H9 (cell line): ENCODE measurements around the gene CAMTA1. TPM values are rescaled to one million over a fixed set of nuclear protein-coding genes. Genes with fewer than 3 reads are reported as not detected.

ENCODE experiments used
- DNase-seq: peaks from one replicate; pipeline ENCODE4 v3.0.0-alpha.2; 2017
- H2AFZ ChIP-seq: one replicate; pipeline ENCODE4 v1.6.1; 2013; ENCODE audit warnings: mild to moderate bottlenecking, low read length, control low read depth, moderate library complexity
- H2AK5ac ChIP-seq: 2 replicates; pipeline ENCODE4 v1.6.1; 2013; ENCODE audit warnings: low read length, control low read depth, mixed read lengths; ENCODE audit not compliant: insufficient read length
- H2BK120ac ChIP-seq: one replicate; pipeline ENCODE4 v1.6.1; 2013; ENCODE audit warnings: low read depth, mild to moderate bottlenecking, low read length, control low read depth, inconsistent platforms; ENCODE audit not compliant: poor library complexity, severe bottlenecking
- H2BK12ac ChIP-seq: 2 replicates; pipeline ENCODE4 v1.6.1; 2013; ENCODE audit warnings: low read length, control low read depth, mixed read lengths, low read depth; ENCODE audit not compliant: insufficient read length
- H2BK15ac ChIP-seq: 2 replicates; pipeline ENCODE4 v1.6.1; 2013; ENCODE audit warnings: low read depth, low read length, control low read depth
- H2BK20ac ChIP-seq: one replicate; pipeline ENCODE4 v1.6.1; 2013; ENCODE audit warnings: low read depth, mild to moderate bottlenecking, low read length, control low read depth, inconsistent platforms; ENCODE audit not compliant: poor library complexity, severe bottlenecking
- H2BK5ac ChIP-seq: 2 replicates; pipeline ENCODE4 v1.6.1; 2013; ENCODE audit warnings: low read length, control low read depth, mixed read lengths; ENCODE audit not compliant: insufficient read length
- H3K14ac ChIP-seq: 2 replicates; pipeline ENCODE4 v1.6.1; 2013; ENCODE audit warnings: low read length, control low read depth; ENCODE audit not compliant: insufficient read depth
- H3K18ac ChIP-seq: 2 replicates; pipeline ENCODE4 v1.6.1; 2013; ENCODE audit warnings: low read depth, mild to moderate bottlenecking, mixed read lengths, low read length, control low read depth; ENCODE audit not compliant: insufficient read length
- H3K23ac ChIP-seq: 2 replicates; pipeline ENCODE4 v1.6.1; 2013; ENCODE audit warnings: low read length, control low read depth, mixed read lengths, low read depth; ENCODE audit not compliant: insufficient read length
- H3K23me2 ChIP-seq: 2 replicates; pipeline ENCODE4 v1.6.1; 2013; ENCODE audit warnings: low read depth, mild to moderate bottlenecking, mixed read lengths, low read length, control low read depth; ENCODE audit not compliant: insufficient read length, poor library complexity, severe bottlenecking
- H3K27ac ChIP-seq: 2 replicates; pipeline ENCODE4 v1.5.1; 2013; ENCODE audit warnings: low read length, control low read depth, mixed read lengths, low read depth; ENCODE audit not compliant: insufficient read length
- H3K27me3 ChIP-seq: 2 replicates; pipeline ENCODE4 v1.6.1; 2013; ENCODE audit warnings: low read length, control low read depth, inconsistent platforms; ENCODE audit not compliant: insufficient read depth
- H3K4ac ChIP-seq: 2 replicates; pipeline ENCODE4 v1.6.1; 2013; ENCODE audit warnings: low read depth, mild to moderate bottlenecking, control low read depth, inconsistent platforms, low read length, moderate library complexity
- H3K4me1 ChIP-seq: 2 replicates; pipeline ENCODE4 v1.6.1; 2013; ENCODE audit warnings: low read length, control low read depth, inconsistent platforms; ENCODE audit not compliant: insufficient read depth
- H3K4me2 ChIP-seq: 2 replicates; pipeline ENCODE4 v1.6.1; 2013; ENCODE audit warnings: low read length, control low read depth, mixed read lengths; ENCODE audit not compliant: insufficient read length, insufficient read depth
- H3K56ac ChIP-seq: 2 replicates; pipeline ENCODE4 v1.6.1; 2013; ENCODE audit warnings: low read depth, mild to moderate bottlenecking, mixed read lengths, low read length, control low read depth; ENCODE audit not compliant: insufficient read length
- H3K79me1 ChIP-seq: 2 replicates; pipeline ENCODE4 v1.6.1; 2013; ENCODE audit warnings: low read depth, mild to moderate bottlenecking, moderate library complexity, low read length, control low read depth, inconsistent platforms; ENCODE audit not compliant: insufficient read depth, poor library complexity, severe bottlenecking
- H3K79me2 ChIP-seq: 2 replicates; pipeline ENCODE4 v1.6.1; 2013; ENCODE audit warnings: low read length, control low read depth, inconsistent platforms; ENCODE audit not compliant: insufficient read depth
- H3K9ac ChIP-seq: 2 replicates; pipeline ENCODE4 v1.6.1; 2013; ENCODE audit warnings: low read length, control low read depth, mixed read lengths; ENCODE audit not compliant: insufficient read length; ENCODE audit errors: extremely low read depth
- H3K9me3 ChIP-seq: one replicate; pipeline ENCODE4 v1.6.1; 2013; ENCODE audit warnings: low read depth, low read length, inconsistent platforms; ENCODE audit not compliant: control insufficient read depth
- H3T11ph ChIP-seq: one replicate; pipeline ENCODE4 v1.6.1; 2013; ENCODE audit warnings: mild to moderate bottlenecking, low read length, control low read depth, inconsistent platforms
- H4K20me1 ChIP-seq: one replicate; pipeline ENCODE4 v1.6.1; 2013; ENCODE audit not compliant: control insufficient read depth, insufficient read length, insufficient read depth
- H4K5ac ChIP-seq: 2 replicates; pipeline ENCODE4 v1.6.1; 2013; ENCODE audit warnings: low read depth, mild to moderate bottlenecking, mixed read lengths, low read length, control low read depth; ENCODE audit not compliant: insufficient read length
- H4K8ac ChIP-seq: replicated peaks from 2 replicates; pipeline ENCODE4 v1.6.1; 2013; ENCODE audit warnings: low read length, control low read depth, mixed read lengths, low read depth; ENCODE audit not compliant: insufficient read length
- H4K91ac ChIP-seq: 2 replicates; pipeline ENCODE4 v1.6.1; 2013; ENCODE audit warnings: low read depth, mild to moderate bottlenecking, moderate library complexity, mixed read lengths, low read length, control low read depth; ENCODE audit not compliant: insufficient read length
- H3K27ac Mint-ChIP-seq, 3 experiments: 2 replicates in 2 of 3; 3 replicates in 1 of 3; pipeline ENCODE4 v1.8.0; 2020 to 2021; ENCODE audit warnings: mixed read lengths in 3 of 3, mild to moderate bottlenecking in 1 of 3, moderate library complexity in 1 of 3
- H3K27me3 Mint-ChIP-seq: 2 replicates; pipeline ENCODE4 v1.8.0; 2021; ENCODE audit warnings: low read depth, mild to moderate bottlenecking, moderate library complexity, mixed read lengths
- H3K36me3 Mint-ChIP-seq, 3 experiments: 2 replicates in 2 of 3; 3 replicates in 1 of 3; pipeline ENCODE4 v1.8.0; 2020 to 2021; ENCODE audit warnings: low read depth in 3 of 3, mixed read lengths in 3 of 3; ENCODE audit not compliant: insufficient read depth in 1 of 3
- H3K4me1 Mint-ChIP-seq, 2 experiments: 2 replicates each; pipeline ENCODE4 v1.8.0; 2020; ENCODE audit warnings: mixed read lengths in 2 of 2
- H3K4me3 Mint-ChIP-seq, 2 experiments: 2 replicates in 1 of 2; 3 replicates in 1 of 2; pipeline ENCODE4 v1.8.0; 2020 to 2021; ENCODE audit warnings: mild to moderate bottlenecking in 2 of 2, mixed read lengths in 2 of 2, moderate library complexity in 1 of 2
- H3K9me3 Mint-ChIP-seq, 2 experiments: 2 replicates in 1 of 2; 3 replicates in 1 of 2; pipeline ENCODE4 v1.8.0; 2020; ENCODE audit warnings: mild to moderate bottlenecking in 2 of 2, mixed read lengths in 2 of 2, moderate library complexity in 1 of 2
- CTCF ChIP-seq: fragments of 200-600 bp; sonication (generic); conservative IDR thresholded peaks from 3 replicates; pipeline ENCODE4 v1.8.0; 2021; ENCODE audit warnings: antibody characterized with exemption, mild to moderate bottlenecking
- WGBS: extraction: QIAGEN DNeasy Blood & Tissue Kit; methylation state at CpG from one replicate; pipeline ENCODE4 v1.1.7; 2013; ENCODE audit warnings: missing lambda C conversion rate, low lambda C conversion rate, mixed read lengths; ENCODE audit not compliant: insufficient read length; ENCODE audit errors: extremely low coverage; 5-methylcytosine and 5-hydroxymethylcytosine counted together
- total RNA-seq: library from RNA; stranded (reverse); gene quantifications from 2 replicates; pipeline ENCODE4 v1.2.1, GENCODE V29; 2021

Gene CAMTA1
- total RNA-seq, 1 experiment from 2014 or later: 115 TPM

- Histone ChIP-seq H2BK120ac (no peak overlapping the region), H3K9ac (no peak overlapping the region), H3T11ph (no peak overlapping the region), H3K23me2 (no peaks in the 10 kb centered on the region), H4K20me1 (no peaks in the 10 kb centered on the region), H3K18ac (no peak overlapping the region), H2BK20ac (no peak overlapping the region), H2BK12ac (no peak overlapping the region), H2AK5ac (no peak overlapping the region), H3K56ac (no peak overlapping the region), H3K27me3 (no peaks in the 10 kb centered on the region; the same call in 1 of the 2 replicates), H3K4ac (no peak overlapping the region), H2BK5ac (no peak overlapping the region), H3K14ac (no peak overlapping the region), H3K23ac (no peak overlapping the region), H3K4me1 (no peaks in the 10 kb centered on the region), H3K9me3 (peaks cover 11% of the 10 kb centered on the region), H3K27ac (no peak overlapping the region), H2BK15ac (no peak overlapping the region), H3K79me2 (no peaks in the 10 kb centered on the region), H4K8ac (no peak overlapping the region), H4K91ac (no peak overlapping the region), H3K79me1 (no peaks in the 10 kb centered on the region), H4K5ac (no peak overlapping the region), H2AFZ (no peak overlapping the region), H3K4me2 (no peak overlapping the region)
- TF ChIP-seq CTCF: no peak
- Mint-ChIP-seq H3K9me3 (peaks cover 25% of the 10 kb centered on the region in 2 experiments), H3K36me3 (peaks cover 12 to 19% (median 12%) of the 10 kb centered on the region in 3 experiments), H3K27ac (no peak overlapping the region), H3K27me3 (peaks cover 24% of the 10 kb centered on the region), H3K4me3 (no peak overlapping the region), H3K4me1 (peaks cover 0 to 5% of the 10 kb centered on the region in 2 experiments; a peak in 2 of 4 replicates)
- WGBS: no CpG with 5 or more reads among the region's 2 CpGs
- DNase-seq: no peak
These were observed 908.4 kb downstream of the CAMTA1 start for GRCh38 chr1:7693662-7694061.
